ENCODE data around the gene LUC7L. TPM values are rescaled to one million over a fixed set of nuclear protein-coding genes. Genes with fewer than 3 reads are reported as not detected.

The LUC7L gene
- total and polyA plus RNA-seq, 2 of the 8 experiments (the other 6 are each of a cell fraction or from before 2014, with no cell fraction given): 49.7 to 129 TPM

- H4K20me1 ChIP-seq (replicated peaks in 1 of 2; ENCODE audit: control insufficient read depth in 1 of 2, insufficient read depth in 2 of 2, low read length in 2 of 2): peaks cover 11 to 20% of the 10 kb centered on the region in 2 experiments
- H2BK15ac ChIP-seq (ENCODE audit: low read length): no peak overlapping the region
- no peak for FAIRE-seq
- H4K91ac ChIP-seq (replicated peaks; ENCODE audit: insufficient read length, low read length): no peak overlapping the region
- no peak overlapping the region for H2BK20ac ChIP-seq (ENCODE audit: low read length)
- H3K14ac ChIP-seq (ENCODE audit: insufficient read length): no peak overlapping the region
- H3K4me1 ChIP-seq (replicated peaks in 1 of 4; ENCODE audit: control insufficient read depth in 3 of 4, insufficient read depth in 4 of 4, low read length in 3 of 4): peaks cover 0 to 9% (median 4%) of the 10 kb centered on the region in 4 experiments; a peak in 5 of 7 replicates
- TF ChIP-seq ATF2 (IDR thresholded peaks at IDR 0.05; ENCODE audit: low read length) (no peak), RFX5 (IDR thresholded peaks at IDR 0.05; ENCODE audit: borderline replicate concordance, low read depth, low read length) (no peak), EZH2 (IDR thresholded peaks at IDR 0.05; ENCODE audit: low read depth, low read length, severe bottlenecking) (peak; percentile 36), SUZ12 (IDR thresholded peaks at IDR 0.05; ENCODE audit: low read length) (peak; percentile 60; the same call in 1 of the 2 replicates), KDM5A (IDR thresholded peaks at IDR 0.05; ENCODE audit: low read length) (no peak), SIX5 (IDR thresholded peaks at IDR 0.05; ENCODE audit: low read depth, low read length) (no peak)
- H3K23me2 ChIP-seq (ENCODE audit: low read depth, low read length): peaks cover 9% of the 10 kb centered on the region; the same call in 1 of the 2 replicates
- WGBS, 2 experiments (ENCODE audit: extremely low coverage in 1 of 2, insufficient coverage in 1 of 2, insufficient read length in 1 of 2, insufficient replicate concordance in 2 of 2, low coverage in 1 of 2, low lambda C conversion rate in 2 of 2, missing lambda C conversion rate in 1 of 2): 28% methylated on average over 11 of the region's 13 CpGs; no CpG with 5 or more reads in 1 of the 2 experiments
- no peak overlapping the region for H4K8ac ChIP-seq (ENCODE audit: extremely low read depth, insufficient read depth, low read length)
- no peak overlapping the region for H4K5ac ChIP-seq (ENCODE audit: insufficient read length, low read depth, low read length)
- H2AFZ ChIP-seq (ENCODE audit: low read length): no peak overlapping the region
- H3K27me3 ChIP-seq (replicated peaks in 1 of 4; ENCODE audit: control insufficient read depth in 3 of 4, extremely low read depth in 1 of 4, insufficient read depth in 3 of 4, low read length in 3 of 4): peaks cover 54 to 76% (median 69%) of the 10 kb centered on the region in 4 experiments
- H3K27ac ChIP-seq (ENCODE audit: low read depth, low read length): no peak overlapping the region
- H3K79me2 ChIP-seq (ENCODE audit: control insufficient read depth in 1 of 2, insufficient read depth in 2 of 2, low read length in 2 of 2): no peaks in the 10 kb centered on the region
- no peak overlapping the region for H3K56ac ChIP-seq (replicated peaks; ENCODE audit: insufficient read length, low read depth, low read length)
- no peak overlapping the region for H2BK12ac ChIP-seq (ENCODE audit: low read depth, low read length)
- H3K23ac ChIP-seq (ENCODE audit: insufficient read length): no peak overlapping the region
- H2BK5ac ChIP-seq (ENCODE audit: low read depth, low read length): no peak overlapping the region
- peak overlapping the region in 1 of 2 experiments; percentile 33; a peak in 1 of 4 replicates for H3K4me2 ChIP-seq (ENCODE audit: insufficient read depth in 1 of 2, low read depth in 2 of 2, low read length in 2 of 2)
- no peaks in the 10 kb centered on the region for H3K36me3 ChIP-seq (ENCODE audit: control insufficient read depth in 2 of 4, insufficient read depth in 4 of 4, low read length in 3 of 4)
- H3K9me3 ChIP-seq (ENCODE audit: insufficient read depth in 2 of 2, low read depth in 1 of 2, low read length in 1 of 2): no peaks in the 10 kb centered on the region
- H3K4me3 ChIP-seq (ENCODE audit: extremely low read depth in 1 of 4, insufficient read depth in 2 of 4, low read depth in 3 of 4, low read length in 4 of 4): peak overlapping the region in 1 of 4 experiments; percentile 16; a peak in 1 of 8 replicates
- no peak for DNase-seq (ENCODE audit: low read depth in 1 of 2, low spot score in 2 of 2)
- H3K9ac ChIP-seq (replicated peaks in 1 of 4; ENCODE audit: extremely low read depth in 1 of 4, low read depth in 3 of 4, low read length in 3 of 4): no peak overlapping the region
- no peak overlapping the region for H2BK120ac ChIP-seq (replicated peaks; ENCODE audit: low read depth, low read length)
- ChIA-PET CTCF (ENCODE audit: partially characterized antibody) (interaction anchor here (0.7 to 2.5 kb wide), 4 partner anchors 10 to 112 kb away, joined by 3 to 14 read pairs (median 5); no protein-coding TSS in a partner anchor), POLR2A (ENCODE audit: partially characterized antibody) (interaction anchor here (0.6 to 2.3 kb wide), 3 partner anchors 10 to 20 kb away, joined by 3 to 16 read pairs (median 4); partner anchors contain the start of gene HBM)
- no peak overlapping the region for H3K4ac ChIP-seq (replicated peaks; ENCODE audit: insufficient read length, low read depth, low read length)
- no peaks in the 10 kb centered on the region for H3K79me1 ChIP-seq (ENCODE audit: low read depth, low read length)
- H2AK5ac ChIP-seq (ENCODE audit: low read depth, low read length): no peak overlapping the region
- no peak overlapping the region for H3K18ac ChIP-seq (ENCODE audit: extremely low read depth, low read length)
Observed at GRCh38 chr16:177394-177822, 51.8 kb downstream of the LUC7L start.
